Upper lobe of right lung (tissue), 1 donor: ENCODE measurements around the gene CHST3. TPM values are rescaled to one million over a fixed set of nuclear protein-coding genes. Genes with fewer than 3 reads are reported as not detected.
A peak's percentile ranks its signal among the peaks of the same experiment; 100 is the strongest.
"Not testable (repeated sequence)": the region's sequence is repeated elsewhere in the genome, so short reads cannot be mapped to it uniquely, and the experiment has no call there.

ENCODE experiments used
- ATAC-seq: fragments of 200-7000 bp; cut with Tn5 transposase; one replicate; pipeline ENCODE4 v1.9.1; 2020; ENCODE audit warnings: mild to moderate bottlenecking, moderate library complexity
- DNase-seq: peaks from one replicate; pipeline ENCODE4 v3.0.0-alpha.2; 2020
- H3K27ac ChIP-seq: fragments of 200-600 bp; one replicate; pipeline ENCODE4 v1.8.0; 2022
- H3K27me3 ChIP-seq: fragments of 200-600 bp; one replicate; pipeline ENCODE4 v1.8.0; 2022; ENCODE audit warnings: mild to moderate bottlenecking
- H3K36me3 ChIP-seq: fragments of 200-600 bp; one replicate; pipeline ENCODE4 v1.8.0; 2022
- H3K4me1 ChIP-seq: fragments of 200-600 bp; one replicate; pipeline ENCODE4 v1.8.0; 2022
- H3K4me3 ChIP-seq: fragments of 200-600 bp; one replicate; pipeline ENCODE4 v1.8.0; 2022; ENCODE audit warnings: mild to moderate bottlenecking
- H3K9me3 ChIP-seq: fragments of 200-600 bp; one replicate; pipeline ENCODE4 v1.8.0; 2022
- CTCF ChIP-seq: fragments of 200-600 bp; IDR thresholded peaks from one replicate; pipeline ENCODE4 v1.8.0; 2022; ENCODE audit warnings: antibody characterized with exemption
- intact Hi-C: fragments of 100-400 bp; cut with DNase I; formaldehyde crosslinking; loops from one replicate; pipeline ENCODE4 v1.11.0; 2022
- total RNA-seq: library from RNA; stranded (reverse); fragmentation: NEBNext Ultra II Directional; extraction: Animal tissue kit (Norgen Biotek cat#: 25700); gene quantifications from one replicate; pipeline ENCODE4 v1.2.1, GENCODE V29; 2021
- donor health status: DM: no; HTN: yes; CAD: no; lungs with severe emphysema.

CHST3 gene
- total RNA-seq, 1 donor from 2014 or later, result 15.6 TPM

DNA sequence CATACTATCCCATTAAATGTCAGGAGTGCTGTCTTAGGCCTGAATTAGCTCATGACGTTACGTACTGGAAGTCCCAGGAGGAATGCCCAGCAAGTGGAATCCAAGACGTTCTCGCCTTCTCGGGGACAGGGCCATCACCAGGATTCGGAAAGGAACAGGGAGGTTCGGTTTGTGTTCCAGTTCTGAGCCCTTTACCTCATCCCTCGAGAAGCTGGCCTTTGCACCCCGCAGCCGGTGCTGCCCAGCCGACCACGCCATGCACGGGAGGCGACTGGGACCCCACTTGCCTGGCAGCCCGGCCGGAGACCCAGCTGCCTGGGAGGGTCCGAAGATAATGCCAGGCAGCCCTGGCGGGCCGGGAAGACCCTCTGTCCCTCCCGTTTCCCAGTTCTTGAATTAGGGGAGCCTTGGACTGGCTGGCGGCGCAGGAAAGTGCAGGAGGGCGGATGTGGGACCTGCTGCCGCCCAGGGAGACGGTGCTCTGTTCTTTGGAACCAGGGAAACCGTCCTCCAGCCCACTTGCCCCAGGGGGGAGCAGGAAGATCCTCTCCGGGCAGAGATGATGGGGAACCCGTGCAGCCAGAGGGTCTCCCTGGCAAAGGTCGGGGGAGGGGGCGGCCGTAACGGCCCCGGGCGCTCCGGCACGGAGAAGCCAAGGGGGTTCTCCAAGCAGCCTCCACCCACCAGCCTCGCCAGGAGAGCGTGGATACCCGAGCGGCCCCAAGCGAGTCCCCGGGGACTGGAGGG, 671 bp upstream of the CHST3 start:
- intact Hi-C loops, result no loop called here
- H3K4me1 ChIP-seq, result peaks cover 10% of the 10 kb centered on the region
- TF ChIP-seq CTCF, result no peak
- no peak for ATAC-seq
- peak overlapping the region; percentile 61 for H3K4me3 ChIP-seq
- no peaks in the 10 kb centered on the region for H3K27me3 ChIP-seq
- H3K36me3 ChIP-seq, result no peaks in the 10 kb centered on the region
- no peak for DNase-seq
- H3K27ac ChIP-seq, result peak overlapping the region; percentile 83
- no peaks in the 10 kb centered on the region for H3K9me3 ChIP-seq

- Histone ChIP-seq H3K27me3 (no peaks in the 10 kb centered on the region), H3K4me1 (peaks cover 10% of the 10 kb centered on the region), H3K27ac (peak overlapping the region; percentile 83), H3K4me3 (peak overlapping the region; percentile 61), H3K36me3 (no peaks in the 10 kb centered on the region), H3K9me3 (no peaks in the 10 kb centered on the region)
- DNase-seq (no peak), ATAC-seq (peak; percentile 65)
- intact Hi-C loops, result no loop called here
- TF ChIP-seq CTCF, result no peak
These were observed 734 bp downstream of the CHST3 start for GRCh38 chr10:71964743-71965515.

DNA sequence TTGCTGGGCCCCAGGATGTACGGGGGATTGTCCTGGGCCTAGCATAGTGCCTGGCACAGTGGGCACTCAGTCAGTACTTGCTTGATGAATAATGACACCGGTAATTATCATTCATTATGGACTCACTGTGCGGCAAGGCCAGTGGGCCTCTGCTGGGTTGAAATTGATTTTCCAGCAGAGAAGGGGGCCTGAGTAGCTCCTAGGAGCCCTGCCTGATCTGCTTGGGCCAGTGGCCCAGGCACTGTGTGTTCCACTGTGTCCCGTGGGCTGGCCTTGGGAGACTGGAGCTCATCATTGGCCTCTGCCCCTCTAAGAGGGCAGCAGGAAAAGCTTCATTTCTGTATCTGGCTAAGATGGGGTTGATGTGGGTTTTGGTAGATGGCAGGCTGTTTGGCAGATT, 1.4 kb downstream of the CHST3 start:
- no peak for ATAC-seq
- TF ChIP-seq CTCF, result no peak
- intact Hi-C loops, result no loop called here

GRCh38 chr10:71966046-71967004, 2.1 kb downstream of the CHST3 start:
- peak overlapping the region; percentile 61 for H3K4me3 ChIP-seq
- H3K27ac ChIP-seq, result peak overlapping the region; percentile 83
- no peaks in the 10 kb centered on the region for H3K9me3 ChIP-seq
- no peaks in the 10 kb centered on the region for H3K36me3 ChIP-seq
- DNase-seq (no peak), ATAC-seq (no peak)
- H3K27me3 ChIP-seq, result no peaks in the 10 kb centered on the region
- intact Hi-C loops, result no loop called here
- peaks cover 10% of the 10 kb centered on the region for H3K4me1 ChIP-seq
- TF ChIP-seq CTCF, result no peak

More for the DNA sequence above, 1.4 kb downstream of the CHST3 start:
- H3K4me3 ChIP-seq, result peak overlapping the region; percentile 61
- H3K4me1 ChIP-seq, result peaks cover 10% of the 10 kb centered on the region
- no peaks in the 10 kb centered on the region for H3K36me3 ChIP-seq
- H3K9me3 ChIP-seq, result no peaks in the 10 kb centered on the region
- peak overlapping the region; percentile 83 for H3K27ac ChIP-seq
- no peaks in the 10 kb centered on the region for H3K27me3 ChIP-seq
- DNase-seq, result no peak

DNA sequence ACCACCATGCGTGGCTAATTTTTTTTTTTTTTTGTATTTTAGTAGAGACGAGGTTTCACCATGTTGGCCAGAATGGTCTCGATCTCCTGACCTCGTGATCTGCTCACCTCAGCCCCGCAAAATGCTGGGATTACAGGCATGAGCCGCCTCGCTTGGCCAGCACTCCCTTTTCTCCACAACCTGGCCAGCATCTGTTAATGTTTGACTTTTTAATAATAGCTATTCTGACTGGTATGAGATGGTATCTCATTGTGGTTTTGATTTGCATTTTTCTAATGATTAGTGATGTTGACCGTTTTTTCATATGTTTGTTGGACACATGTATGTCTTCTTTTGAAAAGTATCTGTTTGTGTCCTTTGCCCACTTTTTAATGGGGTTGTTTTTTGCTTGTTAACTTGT, 3.8 kb downstream of the CHST3 start:
- not testable (repeated sequence) for H3K36me3 ChIP-seq

More for the DNA sequence above, 3.8 kb downstream of the CHST3 start:
- ATAC-seq, H3K27ac ChIP-seq, H3K9me3 ChIP-seq, H3K4me3 ChIP-seq, H3K27me3 ChIP-seq, intact Hi-C loops, H3K4me1 ChIP-seq, DNase-seq: not testable (repeated sequence)
